Activated CD4-positive, CD25-positive, alpha-beta regulatory T cell treated with anti-CD3 and anti-CD28 coated beads, Interleukin-2, amount 50 U/mL, for 16 hours (primary cell): ENCODE results near the gene MLLT3.

Experiments
- DNase-seq: peaks from one replicate; pipeline ENCODE4 v3.0.0-alpha.2; 2020; ENCODE audit warnings: low read depth, low spot score

The MLLT3 gene

GRCh38 chr9:20512106-20512505, 110.2 kb downstream of the MLLT3 start:
- DNase-seq = no peak

DNA sequence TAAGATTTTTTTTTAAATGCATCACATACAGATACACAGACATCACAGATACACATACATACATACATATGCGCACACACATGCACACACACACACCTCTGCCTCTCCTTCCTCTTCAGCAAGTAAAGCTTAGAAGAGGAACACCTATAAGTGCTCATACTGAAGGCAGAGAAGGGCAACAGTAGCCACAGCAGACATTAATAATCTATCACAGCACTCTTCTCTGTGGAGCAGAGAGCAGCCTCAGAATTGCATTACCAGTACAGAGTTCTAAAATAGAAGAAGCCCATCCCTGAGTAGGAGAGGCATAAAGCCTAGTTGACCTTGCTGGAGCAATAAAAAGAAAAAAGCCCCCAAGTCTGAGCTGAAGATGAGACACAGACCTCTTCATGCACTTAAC, 110.6 kb downstream of the MLLT3 start:
- no peak for DNase-seq

- DNase-seq = no peak
Measured at GRCh38 chr9:20509466-20509865, 112.8 kb downstream of the MLLT3 start.

DNA sequence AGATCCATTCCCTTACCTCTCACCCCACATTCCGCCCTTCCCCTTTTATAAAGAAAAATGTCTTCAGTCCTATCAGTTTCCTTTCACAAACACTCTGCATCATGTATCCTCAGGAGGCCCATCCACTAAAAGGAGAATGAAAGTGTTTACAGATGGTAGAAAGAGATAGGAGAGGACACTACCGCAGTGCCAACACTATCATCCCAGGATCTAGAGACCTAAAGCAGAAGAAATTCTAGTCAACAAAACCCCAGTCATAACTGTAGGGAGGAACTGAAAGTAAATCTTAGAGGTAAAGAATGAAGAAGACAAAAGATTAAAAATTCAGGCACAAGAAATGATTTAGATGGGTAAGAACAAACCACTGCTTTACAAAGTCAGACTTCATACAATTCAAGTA, 114.1 kb downstream of the MLLT3 start:
- no peak for DNase-seq

DNA sequence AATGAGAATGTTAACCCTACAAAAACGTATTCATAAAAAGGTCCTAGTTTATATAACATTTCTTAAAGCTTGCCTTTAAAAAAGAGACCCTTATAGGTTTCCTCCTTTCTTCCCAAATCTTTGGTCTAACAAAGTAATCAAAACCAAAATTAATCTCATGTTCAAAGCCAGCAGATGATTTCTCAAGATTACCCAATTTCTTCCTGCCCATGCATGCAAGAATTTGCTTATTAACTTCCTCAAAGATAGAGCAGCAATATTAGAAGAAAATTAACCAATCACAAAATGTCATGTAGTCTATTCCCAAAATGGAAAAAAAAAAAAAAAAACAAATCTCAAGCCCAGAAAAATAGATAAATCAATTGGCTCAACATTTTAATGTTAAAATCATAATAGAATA, 114.9 kb downstream of the MLLT3 start:
- DNase-seq = no peak

GRCh38 chr9:20506099-20506900, 116.0 kb downstream of the MLLT3 start:
- no peak for DNase-seq

GRCh38 chr9:20505574-20505973, 116.7 kb downstream of the MLLT3 start:
- DNase-seq = no peak

DNA sequence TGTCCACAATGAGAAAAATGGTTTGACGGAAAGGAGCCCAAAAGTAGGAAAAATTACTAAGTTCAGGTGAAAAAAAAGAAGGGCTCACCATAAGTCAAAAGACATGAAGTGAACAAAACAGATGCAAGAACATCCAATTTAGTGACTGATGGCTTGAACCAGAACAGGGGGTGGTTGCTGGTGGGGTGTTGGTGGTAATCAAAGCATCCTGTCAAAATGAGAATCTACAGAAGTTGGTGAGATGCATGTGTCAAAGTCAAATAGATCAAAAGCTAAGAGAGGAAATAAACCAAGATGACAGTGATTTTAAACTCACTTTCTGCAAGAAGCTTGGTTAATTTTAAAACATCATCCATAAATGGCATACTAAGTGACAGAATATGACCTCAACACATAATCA, 117.4 kb downstream of the MLLT3 start:
- no peak for DNase-seq

GRCh38 chr9:20500101-20500500, 122.2 kb downstream of the MLLT3 start:
- DNase-seq = no peak

- DNase-seq = no peak
Measured at GRCh38 chr9:20499013-20499412, 123.3 kb downstream of the MLLT3 start.

GRCh38 chr9:20496328-20496727, 126.0 kb downstream of the MLLT3 start:
- no peak for DNase-seq

DNA sequence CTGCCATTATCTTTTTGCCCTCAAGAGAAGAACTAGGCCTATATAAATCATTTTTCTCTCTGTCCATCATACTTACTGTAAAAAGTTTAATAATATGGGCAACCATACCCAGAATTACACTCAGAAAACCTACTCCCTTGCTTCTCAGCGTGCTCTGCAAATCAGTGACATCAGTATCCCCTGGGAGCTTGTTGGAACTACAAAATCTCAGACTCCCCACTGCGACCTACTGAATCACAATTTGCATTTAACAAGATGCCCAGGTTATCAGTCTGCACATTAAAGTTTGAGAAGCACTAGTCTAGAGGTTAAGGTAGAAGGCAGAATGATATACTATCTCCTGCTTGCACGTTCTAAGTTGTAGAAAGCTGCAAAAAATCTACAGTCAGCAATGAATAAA, 127.2 kb downstream of the MLLT3 start:
- DNase-seq = no peak

GRCh38 chr9:20494035-20494434, 128.3 kb downstream of the MLLT3 start:
- DNase-seq = no peak

DNA sequence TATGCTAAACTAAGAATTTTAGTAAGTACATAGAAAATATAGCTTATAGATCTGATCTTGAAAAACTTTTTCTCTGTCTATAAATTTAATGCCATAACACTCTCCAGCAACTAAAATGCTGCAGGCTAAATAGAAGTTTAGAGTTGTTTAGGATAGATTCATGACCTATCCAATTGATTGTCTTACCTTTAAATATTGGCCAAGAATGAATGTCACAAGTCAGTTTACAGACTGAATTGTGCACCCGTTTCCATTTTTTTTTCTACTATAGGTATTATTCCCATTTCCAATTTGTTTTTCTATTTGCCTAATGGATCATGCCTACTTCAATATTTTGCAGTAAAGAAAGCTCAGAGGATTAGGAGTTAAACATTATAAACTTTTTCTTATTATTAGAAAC, 129.5 kb downstream of the MLLT3 start:
- no peak for DNase-seq

- no peak for DNase-seq
Measured at GRCh38 chr9:20491612-20492011, 130.7 kb downstream of the MLLT3 start.

- DNase-seq = no peak
Measured at GRCh38 chr9:20490246-20490834, 132.0 kb downstream of the MLLT3 start.

DNA sequence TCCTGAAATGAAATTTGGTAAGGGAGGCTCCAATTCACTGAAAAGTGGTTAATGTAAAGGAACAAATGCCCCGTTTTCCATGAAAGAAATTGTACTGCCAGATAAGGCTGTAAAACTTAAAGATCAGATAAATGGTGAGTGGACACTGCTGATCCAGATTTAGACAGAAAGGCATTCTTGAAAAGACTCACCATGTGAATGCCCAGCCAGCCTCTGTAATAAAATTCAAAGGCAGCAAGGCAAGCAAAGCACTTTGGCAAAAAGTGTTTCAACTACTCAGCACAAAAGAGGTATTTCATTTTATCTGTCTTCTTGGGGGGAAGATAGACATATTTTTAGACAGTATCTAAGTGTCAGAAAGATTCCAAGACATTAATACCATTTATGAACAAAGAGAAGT, 133.6 kb downstream of the MLLT3 start:
- DNase-seq = no peak

GRCh38 chr9:20486552-20486951, 135.7 kb downstream of the MLLT3 start:
- DNase-seq = no peak

DNA sequence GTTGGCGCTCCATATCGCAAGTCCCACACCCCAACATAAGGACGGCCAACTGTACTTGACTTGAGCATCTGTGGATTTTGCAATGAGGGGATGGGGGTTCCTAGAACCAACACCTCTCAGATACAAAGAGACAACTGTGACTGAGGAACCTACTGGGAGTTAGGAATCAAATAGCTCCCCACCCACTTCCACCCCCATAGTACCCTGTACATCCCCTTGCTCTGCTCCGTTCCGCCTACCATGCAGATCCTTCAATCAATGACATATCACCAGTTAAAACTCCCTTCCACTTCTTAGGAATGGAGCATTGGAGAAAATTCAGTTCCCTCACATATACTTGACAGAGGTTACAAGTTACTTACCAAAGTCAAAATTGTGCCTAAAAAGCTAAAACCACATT, 140.9 kb downstream of the MLLT3 start:
- DNase-seq = no peak

DNA sequence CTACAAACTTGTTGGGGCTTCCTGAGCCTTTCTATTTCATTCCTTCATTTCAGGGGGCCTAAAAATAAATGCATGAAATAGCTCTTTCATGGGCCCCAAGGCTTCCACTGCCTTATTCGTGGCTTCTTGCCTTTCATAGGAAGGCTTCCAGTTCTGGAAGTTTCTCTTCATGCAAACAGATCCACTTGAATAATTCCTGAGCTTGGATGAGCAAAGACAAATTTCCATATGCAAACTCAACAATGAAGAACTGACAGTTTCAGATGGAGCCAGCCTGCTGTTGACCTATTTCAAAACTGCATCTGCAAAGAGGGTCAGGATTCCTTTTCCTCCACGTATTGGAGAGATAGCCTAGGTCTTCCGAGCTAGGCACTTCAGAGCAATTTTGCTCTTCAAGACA, 142.1 kb downstream of the MLLT3 start:
- DNase-seq = no peak

- DNase-seq = no peak
Measured at GRCh38 chr9:20479419-20480155, 142.7 kb downstream of the MLLT3 start.

- DNase-seq = no peak
Measured at GRCh38 chr9:20478786-20479185, 143.5 kb downstream of the MLLT3 start.
